IPS-20b (cell line): Measurements from ENCODE around the gene RAMP1.

Source experiments
- H3K27ac ChIP-seq: one replicate; pipeline ENCODE4 v1.5.1; 2013; ENCODE audit warnings: low read length
- H3K27me3 ChIP-seq: 2 replicates; pipeline ENCODE4 v1.6.1; 2013; ENCODE audit warnings: mild to moderate bottlenecking, low read length, inconsistent platforms; ENCODE audit not compliant: insufficient read depth
- H3K36me3 ChIP-seq: 2 replicates; pipeline ENCODE4 v1.6.1; 2013; ENCODE audit warnings: low read depth, mild to moderate bottlenecking, inconsistent platforms, low read length, moderate library complexity; ENCODE audit not compliant: insufficient read depth
- H3K4me1 ChIP-seq: 2 replicates; pipeline ENCODE4 v1.6.1; 2013; ENCODE audit warnings: mild to moderate bottlenecking, control low read depth, inconsistent platforms, low read length, moderate library complexity; ENCODE audit not compliant: insufficient read depth
- H3K4me3 ChIP-seq: 2 replicates; pipeline ENCODE4 v1.5.1; 2013; ENCODE audit warnings: mild to moderate bottlenecking, low read length, inconsistent platforms
- H3K9ac ChIP-seq: 2 replicates; pipeline ENCODE4 v1.6.1; 2013; ENCODE audit warnings: low read depth, mild to moderate bottlenecking, inconsistent platforms, low read length, moderate library complexity
- H3K9me3 ChIP-seq: 2 replicates; pipeline ENCODE4 v1.6.1; 2013; ENCODE audit warnings: mild to moderate bottlenecking, low read depth, low read length, inconsistent platforms; ENCODE audit not compliant: insufficient read depth

The RAMP1 gene

DNA sequence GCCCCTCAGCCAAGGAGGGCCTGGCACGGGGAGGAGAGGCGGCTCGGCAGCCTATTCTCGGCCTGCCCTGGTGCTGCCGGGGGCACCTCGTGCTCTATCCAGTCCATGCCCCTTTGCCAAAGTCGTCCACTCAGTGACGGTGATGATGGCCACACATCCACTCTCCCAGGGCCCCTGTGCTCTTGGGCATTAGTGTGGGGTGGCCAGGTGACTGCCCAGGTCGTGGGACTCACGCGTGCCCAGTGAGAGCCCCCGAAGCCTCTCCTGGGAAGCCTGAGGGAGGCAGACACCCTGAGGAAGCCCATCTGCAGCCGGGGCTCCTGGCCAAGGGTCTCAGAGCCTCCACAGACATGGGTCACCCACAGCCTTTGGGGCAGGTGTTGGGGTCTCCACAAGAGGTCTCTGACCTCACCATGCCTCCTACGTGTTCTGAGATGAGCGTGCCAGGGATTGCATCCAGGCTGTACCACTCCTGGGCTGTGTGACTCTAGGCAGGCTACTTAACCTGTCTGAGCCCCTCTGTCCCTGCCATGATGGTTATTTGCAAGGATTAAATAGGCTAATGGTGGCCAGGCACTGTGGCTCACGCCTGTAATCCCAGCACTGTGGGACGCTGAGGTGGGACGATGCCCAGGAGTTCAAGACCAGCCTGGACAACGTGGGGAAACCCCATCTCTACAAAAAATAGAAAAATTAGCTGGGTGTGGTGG is 12.9 kb downstream of the RAMP1 start:
- Histone ChIP-seq H3K4me1 (no peaks in the 10 kb centered on the region), H3K9ac (no peak overlapping the region), H3K4me3 (no peak overlapping the region), H3K9me3 (no peaks in the 10 kb centered on the region), H3K27me3 (no peaks in the 10 kb centered on the region), H3K36me3 (no peaks in the 10 kb centered on the region), H3K27ac (no peak overlapping the region)

- Histone ChIP-seq H3K4me3 (no peak overlapping the region), H3K9me3 (no peaks in the 10 kb centered on the region), H3K36me3 (no peaks in the 10 kb centered on the region), H3K9ac (no peak overlapping the region), H3K27me3 (no peaks in the 10 kb centered on the region), H3K27ac (no peak overlapping the region), H3K4me1 (no peaks in the 10 kb centered on the region)
Measured at GRCh38 chr2:237873421-237873831, 14.0 kb downstream of the RAMP1 start.

GRCh38 chr2:237873897-237874551 is 14.6 kb downstream of the RAMP1 start:
- Histone ChIP-seq H3K4me3 (no peak overlapping the region), H3K9me3 (no peaks in the 10 kb centered on the region), H3K36me3 (no peaks in the 10 kb centered on the region), H3K9ac (no peak overlapping the region), H3K4me1 (no peaks in the 10 kb centered on the region), H3K27ac (no peak overlapping the region), H3K27me3 (no peaks in the 10 kb centered on the region)

DNA sequence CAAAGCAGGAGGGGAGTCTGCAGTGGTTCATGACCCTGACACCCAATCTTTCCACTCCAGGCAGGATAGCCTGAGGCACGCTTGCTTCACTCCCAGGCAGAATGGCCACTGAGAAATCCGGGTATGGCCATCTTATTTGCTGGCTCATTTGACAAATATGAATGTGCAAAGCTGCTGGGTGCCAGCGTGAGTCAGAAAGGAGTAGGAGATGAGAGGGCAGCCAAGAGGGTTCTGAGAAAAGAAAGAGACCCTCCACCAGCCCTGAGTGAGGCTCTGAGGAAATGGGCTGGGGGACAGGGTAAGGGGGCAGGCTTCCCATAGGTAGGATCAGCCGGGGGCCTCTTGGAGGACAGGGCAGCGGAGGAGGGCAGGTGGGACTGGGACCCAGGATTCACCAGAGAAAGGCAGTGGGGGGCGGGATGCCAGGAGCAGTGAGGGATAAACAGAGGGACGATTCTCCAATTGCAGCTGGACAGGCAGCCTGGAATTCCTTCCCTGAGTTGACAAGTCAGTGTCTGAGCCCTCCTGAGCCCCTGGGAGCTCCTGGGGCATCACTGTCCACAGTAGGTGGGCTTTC is 15.2 kb downstream of the RAMP1 start:
- no peak overlapping the region for H3K9ac ChIP-seq
- no peaks in the 10 kb centered on the region for H3K9me3 ChIP-seq
- H3K27me3 ChIP-seq = no peaks in the 10 kb centered on the region
- no peaks in the 10 kb centered on the region for H3K36me3 ChIP-seq
- H3K4me1 ChIP-seq = no peaks in the 10 kb centered on the region
- no peak overlapping the region for H3K27ac ChIP-seq
- H3K4me3 ChIP-seq = no peak overlapping the region

- Histone ChIP-seq H3K4me3 (no peak overlapping the region), H3K9ac (no peak overlapping the region), H3K27ac (no peak overlapping the region), H3K27me3 (no peaks in the 10 kb centered on the region), H3K36me3 (no peaks in the 10 kb centered on the region), H3K9me3 (no peaks in the 10 kb centered on the region), H3K4me1 (no peaks in the 10 kb centered on the region)
Measured at GRCh38 chr2:237875256-237876060, 16.0 kb downstream of the RAMP1 start.

DNA sequence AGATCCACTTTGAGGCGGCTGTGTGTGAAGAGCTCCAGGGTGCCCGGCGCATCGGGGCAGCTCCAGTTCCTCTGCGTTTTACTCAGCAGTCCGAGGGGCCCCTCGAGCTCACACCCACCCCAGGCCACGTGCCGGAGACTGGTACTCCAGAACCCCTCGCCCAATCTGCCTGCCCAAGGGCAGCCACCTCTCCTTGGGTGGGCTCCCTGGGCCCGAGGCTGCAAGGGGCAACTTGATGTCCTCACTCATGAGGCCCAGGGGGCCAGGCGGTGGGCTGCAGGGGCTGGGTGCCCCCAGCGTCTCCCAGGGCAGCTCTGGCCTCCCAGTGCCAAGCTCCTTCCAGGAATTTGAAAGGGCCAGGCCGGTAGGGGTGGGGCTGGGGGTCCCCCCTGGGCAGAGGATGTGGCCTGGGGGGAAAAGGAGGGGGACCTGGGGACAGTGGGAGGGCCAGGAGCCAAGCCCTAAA is 16.7 kb downstream of the RAMP1 start:
- H3K36me3 ChIP-seq = no peaks in the 10 kb centered on the region
- H3K4me1 ChIP-seq = no peaks in the 10 kb centered on the region
- no peaks in the 10 kb centered on the region for H3K27me3 ChIP-seq
- no peak overlapping the region for H3K9ac ChIP-seq
- no peaks in the 10 kb centered on the region for H3K9me3 ChIP-seq
- no peak overlapping the region for H3K27ac ChIP-seq
- no peak overlapping the region for H3K4me3 ChIP-seq

DNA sequence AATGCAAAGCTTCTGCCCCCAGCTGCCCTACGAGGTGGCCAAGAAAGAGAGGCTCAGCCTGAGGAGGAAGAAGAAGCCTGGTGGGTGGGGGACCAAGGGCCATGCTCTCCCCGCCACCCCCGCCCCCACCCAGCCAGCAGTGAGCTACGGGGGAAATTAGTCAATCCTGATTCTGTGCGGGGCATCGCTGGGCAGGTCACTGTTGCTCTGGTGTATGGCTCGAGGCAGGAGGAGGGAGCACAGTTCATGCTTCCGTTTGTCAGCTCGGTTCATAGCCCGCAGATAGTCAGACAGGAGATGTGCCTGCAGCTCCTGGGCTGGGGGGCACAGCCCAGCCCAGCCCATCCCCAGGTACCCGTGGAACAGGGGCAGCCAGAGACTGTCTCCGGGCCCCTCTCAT is 17.1 kb downstream of the RAMP1 start:
- Histone ChIP-seq H3K27me3 (no peaks in the 10 kb centered on the region), H3K9me3 (no peaks in the 10 kb centered on the region), H3K4me1 (no peaks in the 10 kb centered on the region), H3K36me3 (no peaks in the 10 kb centered on the region), H3K9ac (no peak overlapping the region), H3K27ac (no peak overlapping the region), H3K4me3 (no peak overlapping the region)

DNA sequence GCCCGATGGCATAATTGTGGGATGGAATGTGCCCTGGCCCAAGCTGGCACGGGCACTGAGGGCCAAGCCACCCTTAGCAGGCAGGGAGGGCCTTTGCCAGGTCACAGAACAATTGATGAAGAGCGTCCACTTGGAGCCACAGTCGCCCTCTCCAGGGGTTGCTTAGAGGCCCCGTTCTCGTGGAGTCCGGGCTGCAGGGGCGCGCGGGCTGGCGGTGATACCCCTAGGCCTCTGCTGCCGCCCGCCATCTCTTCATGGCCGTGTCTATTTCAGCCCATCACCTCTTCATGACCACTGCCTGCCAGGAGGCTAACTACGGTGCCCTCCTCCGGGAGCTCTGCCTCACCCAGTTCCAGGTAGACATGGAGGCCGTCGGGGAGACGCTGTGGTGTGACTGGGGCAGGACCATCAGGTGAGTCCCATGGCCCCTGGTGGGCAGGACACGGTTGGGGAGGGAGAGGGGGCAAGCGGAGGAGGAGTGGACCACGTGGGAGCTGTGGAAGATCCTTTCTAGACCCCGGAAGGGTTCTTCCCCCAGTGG is 17.6 kb downstream of the RAMP1 start:
- Histone ChIP-seq H3K36me3 (no peaks in the 10 kb centered on the region), H3K4me3 (no peak overlapping the region), H3K27ac (no peak overlapping the region), H3K9ac (no peak overlapping the region), H3K9me3 (no peaks in the 10 kb centered on the region), H3K27me3 (no peaks in the 10 kb centered on the region), H3K4me1 (no peaks in the 10 kb centered on the region)

GRCh38 chr2:237877576-237878307 is 18.3 kb downstream of the RAMP1 start:
- H3K27ac ChIP-seq = no peak overlapping the region

GRCh38 chr2:237878321-237879057 is 19.1 kb downstream of the RAMP1 start:
- no peaks in the 10 kb centered on the region for H3K4me1 ChIP-seq
- H3K9me3 ChIP-seq = no peaks in the 10 kb centered on the region
- H3K9ac ChIP-seq = no peak overlapping the region
- H3K4me3 ChIP-seq = no peak overlapping the region
- no peaks in the 10 kb centered on the region for H3K27me3 ChIP-seq
- no peaks in the 10 kb centered on the region for H3K36me3 ChIP-seq
- H3K27ac ChIP-seq = no peak overlapping the region

More at GRCh38 chr2:237877576-237878307, 18.3 kb downstream of the RAMP1 start:
- Histone ChIP-seq H3K9ac (no peak overlapping the region), H3K4me3 (no peak overlapping the region), H3K4me1 (no peaks in the 10 kb centered on the region), H3K9me3 (no peaks in the 10 kb centered on the region), H3K27me3 (no peaks in the 10 kb centered on the region), H3K36me3 (no peaks in the 10 kb centered on the region)
